H1 (cell line): ENCODE measurements around the gene GMPR. TPM values are rescaled to one million over a fixed set of nuclear protein-coding genes. Genes with fewer than 3 reads are reported as not detected.

Source experiments
- CTCF ChIA-PET: fragments of 300-600 bp; sonication (Branson Sonifier 250); formaldehyde crosslinking; loops from one replicate; lab custom pipeline; 2021; ENCODE audit not compliant: partially characterized antibody; lab: Charles Lee
- POLR2A ChIA-PET: fragments of 300-600 bp; sonication (Branson Sonifier 250); formaldehyde crosslinking; loops from one replicate; lab custom pipeline; 2021; ENCODE audit warnings: inconsistent platforms; ENCODE audit not compliant: partially characterized antibody; lab: Charles Lee
- DNase-seq, 2 experiments: peaks; one replicate each; pipeline versions ENCODE4 v3.0.0 to v3.0.0-alpha.2; 2010 to 2022; ENCODE audit warnings: low spot score in 2 of 2, low read depth in 1 of 2, mixed read lengths in 1 of 2
- FAIRE-seq: peaks from 2 replicates; lab custom pipeline; 2011; peaks lifted over from hg19 to GRCh38; lab: Jason Lieb, UNC
- H2AFZ ChIP-seq: 2 replicates; pipeline ENCODE4 v1.8.1; 2012; ENCODE audit warnings: low read length, inconsistent platforms
- H2AK5ac ChIP-seq: 2 replicates; pipeline ENCODE4 v1.6.1; 2013; ENCODE audit warnings: low read depth, low read length
- H2BK120ac ChIP-seq: replicated peaks from 2 replicates; pipeline ENCODE3; 2013; ENCODE audit warnings: low read depth, low read length, inconsistent platforms
- H2BK12ac ChIP-seq: 2 replicates; pipeline ENCODE4 v1.6.1; 2013; ENCODE audit warnings: low read depth, low read length
- H2BK15ac ChIP-seq: 2 replicates; pipeline ENCODE4 v1.6.1; 2013; ENCODE audit warnings: low read length
- H2BK20ac ChIP-seq: 2 replicates; pipeline ENCODE4 v1.6.1; 2013; ENCODE audit warnings: low read length
- H2BK5ac ChIP-seq: 2 replicates; pipeline ENCODE4 v1.6.1; 2013; ENCODE audit warnings: low read depth, low read length
- H3K14ac ChIP-seq: 2 replicates; pipeline ENCODE4 v1.6.1; 2013; ENCODE audit warnings: inconsistent platforms; ENCODE audit not compliant: insufficient read length
- H3K18ac ChIP-seq: 2 replicates; pipeline ENCODE4 v1.6.1; 2013; ENCODE audit warnings: low read length; ENCODE audit errors: extremely low read depth
- H3K23ac ChIP-seq: 2 replicates; pipeline ENCODE4 v1.6.1; 2013; ENCODE audit warnings: inconsistent platforms; ENCODE audit not compliant: insufficient read length
- H3K23me2 ChIP-seq: 2 replicates; pipeline ENCODE4 v1.6.1; 2013; ENCODE audit warnings: low read depth, low read length
- H3K27ac ChIP-seq: 2 replicates; pipeline ENCODE4 v1.6.1; 2011; ENCODE audit warnings: low read depth, low read length, inconsistent platforms
- H3K27me3 ChIP-seq, 4 experiments: replicated peaks in 1 of 4; 1 replicate in 1 of 4; 2 replicates in 3 of 4; pipeline versions ENCODE4 v1.6.1 to v1.8.1; 2011 to 2013; ENCODE audit warnings: low read length in 3 of 4, mild to moderate bottlenecking in 3 of 4, inconsistent platforms in 2 of 4, mixed read lengths in 2 of 4, moderate library complexity in 1 of 4; ENCODE audit not compliant: control insufficient read depth in 3 of 4, insufficient read depth in 3 of 4; ENCODE audit errors: extremely low read depth in 1 of 4
- H3K36me3 ChIP-seq, 4 experiments: 2 replicates each; pipeline versions ENCODE4 v1.6.1 to v1.8.1; 2011 to 2013; ENCODE audit warnings: mild to moderate bottlenecking in 4 of 4, low read length in 3 of 4, moderate library complexity in 2 of 4, control low read depth in 1 of 4, inconsistent platforms in 1 of 4; ENCODE audit not compliant: insufficient read depth in 4 of 4, control insufficient read depth in 2 of 4
- H3K4ac ChIP-seq: replicated peaks from 2 replicates; pipeline ENCODE3; 2013; ENCODE audit warnings: low read length, low read depth, mixed read lengths, inconsistent platforms; ENCODE audit not compliant: insufficient read length
- H3K4me1 ChIP-seq, 4 experiments: replicated peaks in 1 of 4; 1 replicate in 1 of 4; 2 replicates in 3 of 4; pipeline versions ENCODE4 v1.6.1 to v1.8.1; 2011 to 2013; ENCODE audit warnings: low read length in 3 of 4, inconsistent platforms in 2 of 4, mixed read lengths in 1 of 4; ENCODE audit not compliant: insufficient read depth in 4 of 4, control insufficient read depth in 3 of 4
- H3K4me2 ChIP-seq, 2 experiments: 2 replicates each; pipeline versions ENCODE4 v1.6.1 to v1.8.1; 2011 to 2013; ENCODE audit warnings: low read depth in 2 of 2, low read length in 2 of 2, control low read depth in 1 of 2, inconsistent platforms in 1 of 2, mild to moderate bottlenecking in 1 of 2; ENCODE audit not compliant: insufficient read depth in 1 of 2
- H3K4me3 ChIP-seq, 4 experiments: fragments of 200-600, 300-600 bp in 1 of 4; sonication (generic), shearing (Covaris generic), sonication (Bioruptor Twin) in 1 of 4; 2 replicates each; pipeline versions ENCODE4 v1.5.1 to v1.8.1; 2011 to 2016; ENCODE audit warnings: low read length in 4 of 4, low read depth in 3 of 4, control low read depth in 2 of 4, inconsistent platforms in 2 of 4, mild to moderate bottlenecking in 2 of 4, mixed read lengths in 1 of 4, moderate library complexity in 1 of 4; ENCODE audit not compliant: insufficient read depth in 2 of 4; ENCODE audit errors: extremely low read depth in 1 of 4
- H3K56ac ChIP-seq: replicated peaks from 2 replicates; pipeline ENCODE3; 2013; ENCODE audit warnings: low read depth, mild to moderate bottlenecking, mixed read lengths, low read length, inconsistent platforms; ENCODE audit not compliant: insufficient read length
- H3K79me1 ChIP-seq: 2 replicates; pipeline ENCODE4 v1.6.1; 2013; ENCODE audit warnings: low read depth, low read length, control low read depth
- H3K79me2 ChIP-seq, 2 experiments: 2 replicates each; pipeline versions ENCODE4 v1.6.1 to v1.8.1; 2012 to 2013; ENCODE audit warnings: low read length in 2 of 2, mild to moderate bottlenecking in 2 of 2, inconsistent platforms in 1 of 2; ENCODE audit not compliant: insufficient read depth in 2 of 2, control insufficient read depth in 1 of 2
- H3K9ac ChIP-seq, 4 experiments: replicated peaks in 1 of 4; 1 replicate in 1 of 4; 2 replicates in 3 of 4; pipeline versions ENCODE4 v1.6.1 to v1.8.1; 2011 to 2013; ENCODE audit warnings: low read depth in 3 of 4, low read length in 3 of 4, control low read depth in 2 of 4, mild to moderate bottlenecking in 2 of 4, moderate library complexity in 2 of 4, inconsistent platforms in 1 of 4; ENCODE audit errors: extremely low read depth in 1 of 4
- H3K9me3 ChIP-seq, 2 experiments: 2 replicates each; pipeline versions ENCODE4 v1.6.1 to v1.8.1; 2012 to 2013; ENCODE audit warnings: mild to moderate bottlenecking in 2 of 2, moderate library complexity in 2 of 2, control low read depth in 1 of 2, inconsistent platforms in 1 of 2, low read depth in 1 of 2, low read length in 1 of 2, mixed read lengths in 1 of 2; ENCODE audit not compliant: insufficient read depth in 2 of 2
- H4K20me1 ChIP-seq, 2 experiments: replicated peaks in 1 of 2; 2 replicates each; pipeline versions ENCODE3 to v1.8.1; 2011 to 2013; ENCODE audit warnings: inconsistent platforms in 2 of 2, low read length in 2 of 2, mild to moderate bottlenecking in 1 of 2; ENCODE audit not compliant: insufficient read depth in 2 of 2, control insufficient read depth in 1 of 2
- H4K5ac ChIP-seq: 2 replicates; pipeline ENCODE4 v1.6.1; 2013; ENCODE audit warnings: low read length, low read depth, mixed read lengths, inconsistent platforms; ENCODE audit not compliant: insufficient read length
- H4K8ac ChIP-seq: 2 replicates; pipeline ENCODE4 v1.8.0; 2013; ENCODE audit warnings: mild to moderate bottlenecking, moderate library complexity, low read length, inconsistent platforms; ENCODE audit not compliant: insufficient read depth; ENCODE audit errors: extremely low read depth
- H4K91ac ChIP-seq: replicated peaks from 2 replicates; pipeline ENCODE3; 2013; ENCODE audit warnings: low read length, mixed read lengths, inconsistent platforms; ENCODE audit not compliant: insufficient read length
- CBX8 ChIP-seq: fragments of 300-800, 300-1000 bp; sonication (generic); IDR thresholded peaks from 2 replicates; pipeline ENCODE4 v1.7.1; 2016; ENCODE audit warnings: low read depth, low read length, borderline replicate concordance
- CHD1 ChIP-seq: IDR thresholded peaks from 2 replicates; pipeline ENCODE4 v1.6.1; 2012; ENCODE audit warnings: low read depth, low read length, improper control_type of control experiment
- EP300 ChIP-seq, 2 experiments: IDR thresholded peaks; 1 replicate in 1 of 2; 2 replicates in 1 of 2; pipeline ENCODE4 v1.6.1; 2011 to 2012; ENCODE audit warnings: low read depth in 2 of 2, low read length in 2 of 2, mild to moderate bottlenecking in 2 of 2, borderline replicate concordance in 1 of 2, inconsistent platforms in 1 of 2, moderate library complexity in 1 of 2
- RFX5 ChIP-seq: IDR thresholded peaks from 2 replicates; pipeline ENCODE4 v1.6.1; 2011; ENCODE audit warnings: low read depth, low read length, improper control_type of control experiment, borderline replicate concordance
- RNF2 ChIP-seq: fragments of 200-900, 300-1000 bp; sonication (generic); IDR thresholded peaks from 2 replicates; pipeline ENCODE4 v1.7.1; 2016; ENCODE audit warnings: borderline replicate concordance, low read depth, mild to moderate bottlenecking, antibody characterized with exemption, low read length; ENCODE audit not compliant: poor library complexity, severe bottlenecking; ENCODE audit errors: missing control alignments
- SAP30 ChIP-seq: fragments of 300-600 bp; sonication (generic); IDR thresholded peaks from 2 replicates; pipeline ENCODE4 v1.7.1; 2012; ENCODE audit warnings: low read length, moderate library complexity, mild to moderate bottlenecking, inconsistent platforms; ENCODE audit not compliant: insufficient read depth, insufficient replicate concordance
- SUZ12 ChIP-seq: fragments of 200-600 bp; sonication (generic); IDR thresholded peaks from 2 replicates; pipeline ENCODE4 v1.6.1; 2012; ENCODE audit warnings: mild to moderate bottlenecking, inconsistent platforms, low read length, moderate library complexity, mixed read lengths
- WGBS, 2 experiments: shearing (Covaris generic) in 1 of 2; methylation state at CpG; one replicate each; pipeline versions ENCODE4 v1.1.6 to v1.1.7; 2013 to 2015; ENCODE audit warnings: low lambda C conversion rate in 2 of 2, mixed read lengths in 2 of 2, inconsistent platforms in 1 of 2, low coverage in 1 of 2, missing lambda C conversion rate in 1 of 2; ENCODE audit not compliant: insufficient replicate concordance in 2 of 2, insufficient coverage in 1 of 2, insufficient read length in 1 of 2; ENCODE audit errors: extremely low coverage in 1 of 2, missing lambda C conversion rate in 1 of 2; 5-methylcytosine and 5-hydroxymethylcytosine counted together
- polyA plus RNA-seq, 7 experiments: library from polyadenylated mRNA; depleted of rRNA in 3 of 7; stranded (reverse) in 5 of 7; unstranded in 2 of 7; fragments of >200 nt in 5 of 7; fragments of 200-250 nt in 2 of 7; gene quantifications; 1 replicate in 5 of 7; 2 replicates in 1 of 7; 4 replicates in 1 of 7; pipeline versions ENCODE4 v1.2.1 to v1.2.3, GENCODE V29; 2011 to 2013; ENCODE audit warnings: missing spikeins in 2 of 7, mixed read lengths in 2 of 7
- total RNA-seq: library from RNA; stranded (reverse); fragmentation: NEBNext Ultra II Directional; extraction: Animal tissue kit (Norgen Biotek cat#: 25700); gene quantifications from 2 replicates; pipeline ENCODE4 v1.2.1, GENCODE V29; 2021

The GMPR gene
- total and polyA plus RNA-seq, 2 of the 8 experiments (the other 6 are each of a cell fraction or from before 2014, with no cell fraction given) = 0.99 to 1.2 TPM

DNA sequence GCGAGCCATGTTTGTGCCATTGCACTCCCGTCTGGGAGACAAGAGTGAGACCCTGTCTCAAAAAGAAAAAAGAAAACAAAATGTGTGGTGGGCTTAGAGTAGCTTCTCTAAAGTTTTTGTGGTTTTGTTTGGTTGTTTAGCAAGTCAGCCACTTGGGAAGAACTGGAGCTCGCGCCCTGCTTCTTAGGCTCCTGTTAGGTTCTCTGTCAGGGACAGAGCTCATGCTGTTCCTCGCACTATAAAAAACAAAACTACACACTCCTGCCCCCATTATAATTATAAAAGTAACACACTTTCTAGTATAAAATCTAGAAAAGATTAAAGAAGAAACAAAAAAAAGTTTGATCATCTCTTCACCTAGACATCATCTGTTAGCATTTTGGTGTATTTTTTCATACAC lies 33.0 kb downstream of the GMPR start:
- Histone ChIP-seq H3K4me3 (no peak overlapping the region), H3K18ac (no peak overlapping the region), H2BK5ac (no peak overlapping the region), H4K91ac (no peak overlapping the region), H3K23ac (no peak overlapping the region), H2AK5ac (no peak overlapping the region), H2BK12ac (no peak overlapping the region), H3K56ac (no peak overlapping the region), H3K14ac (no peak overlapping the region), H3K27me3 (no peaks in the 10 kb centered on the region), H3K4me2 (no peak overlapping the region), H3K79me1 (no peaks in the 10 kb centered on the region), H4K5ac (no peak overlapping the region), H4K20me1 (no peaks in the 10 kb centered on the region), H2AFZ (no peak overlapping the region), H2BK120ac (no peak overlapping the region), H3K79me2 (no peaks in the 10 kb centered on the region), H3K36me3 (no peaks in the 10 kb centered on the region; a peak in 1 of 8 replicates), H3K27ac (no peak overlapping the region), H3K9me3 (no peaks in the 10 kb centered on the region), H2BK15ac (no peak overlapping the region), H3K9ac (no peak overlapping the region), H3K4ac (no peak overlapping the region), H4K8ac (no peak overlapping the region), H3K4me1 (no peaks in the 10 kb centered on the region), H3K23me2 (no peaks in the 10 kb centered on the region), H2BK20ac (no peak overlapping the region)
- no peak for FAIRE-seq
- CTCF ChIA-PET = interaction anchor here (0.8 to 1.7 kb wide), 3 partner anchors 14 to 60 kb away, joined by 3 to 11 read pairs (median 3); no protein-coding TSS in a partner anchor
- POLR2A ChIA-PET = no interaction called here
- DNase-seq = no peak
- WGBS, 2 experiments = 80% methylated on average over 5 of the region's 5 CpGs; no CpG with 5 or more reads in 1 of the 2 experiments
- TF ChIP-seq SAP30 (no peak), EP300 (IDR thresholded peaks at IDR 0.05; ENCODE audit: borderline replicate concordance in 1 of 2, low read depth in 2 of 2, low read length in 2 of 2) (no peak), CBX8 (no peak), SUZ12 (no peak), RFX5 (no peak), RNF2 (no peak), CHD1 (no peak)
